ENCODE measurements around the gene UBR3. TPM values are rescaled to one million over a fixed set of nuclear protein-coding genes. Genes with fewer than 3 reads are reported as not detected.
"Not testable (repeated sequence)": the region's sequence is repeated elsewhere in the genome, so short reads cannot be mapped to it uniquely, and the experiment has no call there.

UBR3 gene
- total RNA-seq, 1 experiment from 2014 or later, result 20.9 TPM

- DNase-seq (ENCODE audit: low read depth), result no peak
Observed at GRCh38 chr2:169955940-169956339, 128.7 kb downstream of the UBR3 start.

GRCh38 chr2:169957219-169957618, 130.0 kb downstream of the UBR3 start:
- DNase-seq (ENCODE audit: low read depth), result not testable (repeated sequence)

- peak; percentile 71 for DNase-seq (ENCODE audit: low read depth)
Observed at GRCh38 chr2:169961911-169962310, 134.7 kb downstream of the UBR3 start.

GRCh38 chr2:169963786-169964185, 136.5 kb downstream of the UBR3 start:
- DNase-seq (ENCODE audit: low read depth), result no peak

- DNase-seq (ENCODE audit: low read depth), result no peak
Observed at GRCh38 chr2:169964740-169965139, 137.5 kb downstream of the UBR3 start.

GRCh38 chr2:169965495-169965894, 138.2 kb downstream of the UBR3 start:
- peak; percentile 45 for DNase-seq (ENCODE audit: low read depth)

- no peak for DNase-seq (ENCODE audit: low read depth)
Observed at GRCh38 chr2:169966454-169966853, 139.2 kb downstream of the UBR3 start.

- no peak for DNase-seq (ENCODE audit: low read depth)
Observed at GRCh38 chr2:169968743-169969142, 141.5 kb downstream of the UBR3 start.

- DNase-seq (ENCODE audit: low read depth), result no peak
Observed at GRCh38 chr2:169975221-169975620, 148.0 kb downstream of the UBR3 start.

GRCh38 chr2:169976335-169976851, 149.1 kb downstream of the UBR3 start:
- DNase-seq (ENCODE audit: low read depth), result no peak

- DNase-seq (ENCODE audit: low read depth), result peak; percentile 7
Observed at GRCh38 chr2:169977530-169977929, 150.3 kb downstream of the UBR3 start.

- no peak for DNase-seq (ENCODE audit: low read depth)
Observed at GRCh38 chr2:169978402-169979017, 151.3 kb downstream of the UBR3 start.

GRCh38 chr2:169979025-169979424, 151.8 kb downstream of the UBR3 start:
- DNase-seq (ENCODE audit: low read depth), result no peak

- DNase-seq (ENCODE audit: low read depth), result no peak
Observed at GRCh38 chr2:169980001-169980400, 152.7 kb downstream of the UBR3 start.

- DNase-seq (ENCODE audit: low read depth), result no peak
Observed at GRCh38 chr2:169980643-169981042, 153.4 kb downstream of the UBR3 start.

- no peak for DNase-seq (ENCODE audit: low read depth)
Observed at GRCh38 chr2:169982929-169983328, 155.7 kb downstream of the UBR3 start.

GRCh38 chr2:169983506-169983905, 156.3 kb downstream of the UBR3 start:
- DNase-seq (ENCODE audit: low read depth), result peak; percentile 36

GRCh38 chr2:169984145-169984544, 156.9 kb downstream of the UBR3 start:
- no peak for DNase-seq (ENCODE audit: low read depth)

- DNase-seq (ENCODE audit: low read depth), result no peak
Observed at GRCh38 chr2:169994752-169995151, 167.5 kb downstream of the UBR3 start.

- DNase-seq (ENCODE audit: low read depth), result no peak
Observed at GRCh38 chr2:169997140-169997887, 170.1 kb downstream of the UBR3 start.

GRCh38 chr2:169999054-169999453, 171.8 kb downstream of the UBR3 start:
- DNase-seq (ENCODE audit: low read depth), result no peak

GRCh38 chr2:170002096-170002495, 174.8 kb downstream of the UBR3 start:
- no peak for DNase-seq (ENCODE audit: low read depth)

- no peak for DNase-seq (ENCODE audit: low read depth)
Observed at GRCh38 chr2:170005702-170006101, 178.4 kb downstream of the UBR3 start.
